T-cell (primary cell): ENCODE measurements around the gene CRTAP. TPM values are rescaled to one million over a fixed set of nuclear protein-coding genes. Genes with fewer than 3 reads are reported as not detected.
A peak's percentile ranks its signal among the peaks of the same experiment; 100 is the strongest.

Experiments used
- ATAC-seq, 4 experiments: fragments of 200-7000 bp in 3 of 4; fragments of 150-1000 bp in 1 of 4; cut with Tn5 transposase; replicated peaks in 1 of 4; 1 replicate in 3 of 4; 2 replicates in 1 of 4; pipeline ENCODE4 v1.10.0; 2021; ENCODE audit warnings: moderate library complexity in 3 of 4, mild to moderate bottlenecking in 2 of 4, moderate number of reproducible peaks in 1 of 4
- CTCF ChIA-PET, 2 donors: fragments of 300-600 bp; sonication (Branson Sonifier 250); formaldehyde crosslinking; loops; one replicate each; lab custom pipeline; 2022; ENCODE audit warnings: antibody characterized with exemption in 2 of 2; lab: Charles Lee
- POLR2A ChIA-PET, 2 donors: fragments of 300-600 bp; sonication (Branson Sonifier 250); formaldehyde crosslinking; loops; one replicate each; lab custom pipeline; 2022; ENCODE audit warnings: antibody characterized with exemption in 2 of 2; lab: Charles Lee
- DNase-seq, 35 experiments: peaks; one replicate each; pipeline versions ENCODE4 v3.0.0 to v3.0.0-alpha.2; 2013 to 2023
- H3K27ac ChIP-seq: one replicate; pipeline ENCODE4 v1.5.1; 2013; ENCODE audit warnings: low read length
- H3K27me3 ChIP-seq, 2 experiments: replicated peaks in 1 of 2; 1 replicate in 1 of 2; 2 replicates in 1 of 2; pipeline versions ENCODE4 v1.6.1 to v1.7.0; 2013; ENCODE audit warnings: low read length in 1 of 2, mixed read lengths in 1 of 2; ENCODE audit not compliant: control insufficient read depth in 2 of 2, insufficient read depth in 2 of 2; ENCODE audit errors: extremely low read depth in 1 of 2
- H3K36me3 ChIP-seq, 2 donors: 1 replicate in 1 of 2; 2 replicates in 1 of 2; pipeline versions ENCODE4 v1.6.1 to v1.7.0; 2013; ENCODE audit warnings: low read length in 1 of 2; ENCODE audit not compliant: control insufficient read depth in 2 of 2, insufficient read depth in 1 of 2; ENCODE audit errors: extremely low read depth in 1 of 2
- H3K4me1 ChIP-seq, 2 experiments: 1 replicate in 1 of 2; 2 replicates in 1 of 2; pipeline versions ENCODE4 v1.6.1 to v1.7.0; 2013; ENCODE audit warnings: low read length in 2 of 2, mixed read lengths in 1 of 2; ENCODE audit not compliant: insufficient read depth in 2 of 2, control insufficient read depth in 1 of 2; ENCODE audit errors: extremely low read depth in 1 of 2
- H3K4me3 ChIP-seq, 2 donors: 1 replicate in 1 of 2; 2 replicates in 1 of 2; pipeline versions ENCODE4 v1.5.1 to v1.7.0; 2013; ENCODE audit warnings: mild to moderate bottlenecking in 2 of 2, low read length in 1 of 2, moderate library complexity in 1 of 2; ENCODE audit not compliant: control insufficient read depth in 1 of 2; ENCODE audit errors: extremely low read depth in 1 of 2
- H3K9me3 ChIP-seq: 2 replicates; pipeline ENCODE4 v1.7.0; 2013
- H3K27ac Mint-ChIP-seq, 2 donors: one replicate each; pipeline ENCODE4 v1.8.0; 2020 to 2021; ENCODE audit warnings: mild to moderate bottlenecking in 2 of 2, mixed read lengths in 2 of 2
- H3K27me3 Mint-ChIP-seq, 2 donors: one replicate each; pipeline ENCODE4 v1.8.0; 2021 to 2022; ENCODE audit warnings: mixed read lengths in 2 of 2
- H3K36me3 Mint-ChIP-seq: one replicate; pipeline ENCODE4 v1.8.0; 2021; ENCODE audit warnings: mixed read lengths
- H3K4me1 Mint-ChIP-seq, 3 donors: one replicate each; pipeline ENCODE4 v1.8.0; 2020 to 2022; ENCODE audit warnings: mixed read lengths in 3 of 3, mild to moderate bottlenecking in 1 of 3
- H3K4me3 Mint-ChIP-seq, 3 donors: one replicate each; pipeline ENCODE4 v1.8.0; 2020 to 2022; ENCODE audit warnings: mild to moderate bottlenecking in 3 of 3, mixed read lengths in 3 of 3, moderate library complexity in 3 of 3
- H3K9me3 Mint-ChIP-seq, 3 donors: one replicate each; pipeline ENCODE4 v1.8.0; 2020 to 2022; ENCODE audit warnings: mixed read lengths in 3 of 3
- WGBS: methylation state at CpG from one replicate; pipeline ENCODE4 v1.1.5; 2013; ENCODE audit warnings: missing lambda C conversion rate; ENCODE audit not compliant: insufficient coverage; 5-methylcytosine and 5-hydroxymethylcytosine counted together
- total RNA-seq, 35 experiments: library from RNA in 6 of 35; stranded (reverse) in 6 of 35; fragments of 120-200 nt in 1 of 35; gene quantifications; one replicate each; pipeline versions ENCODE4 v1.2.1 to v1.2.4 and lab custom pipeline; 2013 to 2026

CRTAP gene
- total RNA-seq, 5 donors from 2014 or later (not counting 1 experiment from before 2014, with no cell fraction given): 27.8 to 65.7 (median 52.4) TPM

- Histone ChIP-seq H3K27ac (no peak overlapping the region), H3K9me3 (no peaks in the 10 kb centered on the region), H3K27me3 (no peaks in the 10 kb centered on the region), H3K36me3 (peaks cover 0 to 3% of the 10 kb centered on the region in 2 donors), H3K4me3 (no peak overlapping the region), H3K4me1 (peaks cover 0 to 4% of the 10 kb centered on the region in 2 experiments)
- Mint-ChIP-seq H3K4me1 (peaks cover 26 to 67% (median 61%) of the 10 kb centered on the region in 3 donors), H3K36me3 (peaks cover 13% of the 10 kb centered on the region), H3K27ac (no peak overlapping the region), H3K27me3 (no peaks in the 10 kb centered on the region), H3K9me3 (no peaks in the 10 kb centered on the region), H3K4me3 (no peak overlapping the region)
- DNase-seq: no peak
- 40% methylated on average over 1 of the region's 2 CpGs for WGBS
- no peak for ATAC-seq
- POLR2A ChIA-PET: interaction anchor here in 1 of 2 donors (0.7 kb wide), 1 partner anchor 388 kb away, joined by 3 read pairs; no protein-coding TSS in a partner anchor
- CTCF ChIA-PET: interaction anchor here (0.5 to 2.9 kb wide), 4 partner anchors 9 to 136 kb away, joined by 3 to 8 read pairs (median 5); no protein-coding TSS in a partner anchor
Observed at GRCh38 chr3:33083958-33084357, 29.9 kb upstream of the CRTAP start.

- H3K4me3 Mint-ChIP-seq: peak overlapping the region in 1 of 3 donors; percentile 47
- no peak overlapping the region for H3K4me3 ChIP-seq
- H3K27me3 ChIP-seq: no peaks in the 10 kb centered on the region
- no peaks in the 10 kb centered on the region for H3K9me3 ChIP-seq
- no peaks in the 10 kb centered on the region for H3K9me3 Mint-ChIP-seq
- H3K4me1 Mint-ChIP-seq: peaks cover 67 to 88% (median 87%) of the 10 kb centered on the region in 3 donors
- POLR2A ChIA-PET: no interaction called here
- no peak for ATAC-seq
- peak overlapping the region; percentile 56 to 79 for H3K27ac Mint-ChIP-seq
- peaks cover 6 to 9% of the 10 kb centered on the region in 2 experiments for H3K4me1 ChIP-seq
- H3K36me3 ChIP-seq: peaks cover 0 to 16% of the 10 kb centered on the region in 2 donors
- no peak for DNase-seq
- H3K27me3 Mint-ChIP-seq: no peaks in the 10 kb centered on the region
- no peak overlapping the region for H3K27ac ChIP-seq
- CTCF ChIA-PET: interaction anchor here in 1 of 2 donors (0.6 kb wide), 1 partner anchor 40 kb away, joined by 3 read pairs; no protein-coding TSS in a partner anchor
- H3K36me3 Mint-ChIP-seq: peaks cover 33% of the 10 kb centered on the region
Observed at GRCh38 chr3:33088691-33089090, 25.1 kb upstream of the CRTAP start.

- Mint-ChIP-seq H3K27me3 (no peaks in the 10 kb centered on the region), H3K36me3 (peaks cover 35% of the 10 kb centered on the region), H3K4me1 (peaks cover 69 to 89% (median 84%) of the 10 kb centered on the region in 3 donors), H3K27ac (peak overlapping the region; percentile 56 to 79), H3K4me3 (peak overlapping the region; percentile 11 to 47 (median 41)), H3K9me3 (no peaks in the 10 kb centered on the region)
- peak in 3 of 4 experiments; percentile 43 to 62 (median 54) for ATAC-seq
- peak in 1 of 35 experiments; percentile 40 for DNase-seq
- H3K27ac ChIP-seq: peak overlapping the region; percentile 28
- H3K36me3 ChIP-seq: peaks cover 0 to 13% of the 10 kb centered on the region in 2 donors
- no CpG with 5 or more reads among the region's 3 CpGs for WGBS
- no peaks in the 10 kb centered on the region for H3K27me3 ChIP-seq
- no peaks in the 10 kb centered on the region for H3K9me3 ChIP-seq
- peaks cover 6 to 9% of the 10 kb centered on the region in 2 experiments for H3K4me1 ChIP-seq
- POLR2A ChIA-PET: no interaction called here
- H3K4me3 ChIP-seq: no peak overlapping the region
- CTCF ChIA-PET: interaction anchor here in 1 of 2 donors (1.2 kb wide), 1 partner anchor 15 kb away, joined by 11 read pairs; no protein-coding TSS in a partner anchor
Observed at GRCh38 chr3:33089515-33089914, 24.3 kb upstream of the CRTAP start.

GRCh38 chr3:33091746-33092145 lies 22.1 kb upstream of the CRTAP start:
- no peaks in the 10 kb centered on the region for H3K9me3 Mint-ChIP-seq
- Histone ChIP-seq H3K36me3 (peaks cover 0 to 13% of the 10 kb centered on the region in 2 donors), H3K27me3 (no peaks in the 10 kb centered on the region), H3K4me1 (peaks cover 11 to 21% of the 10 kb centered on the region in 2 experiments), H3K27ac (no peak overlapping the region), H3K9me3 (no peaks in the 10 kb centered on the region), H3K4me3 (no peak overlapping the region)
- H3K36me3 Mint-ChIP-seq: peaks cover 36% of the 10 kb centered on the region
- no peaks in the 10 kb centered on the region for H3K27me3 Mint-ChIP-seq
- H3K27ac Mint-ChIP-seq: peak overlapping the region; percentile 71 to 79
- H3K4me1 Mint-ChIP-seq: peaks cover 73 to 88% (median 81%) of the 10 kb centered on the region in 3 donors
- ChIA-PET CTCF (no interaction called here), POLR2A (no interaction called here)
- DNase-seq (no peak), ATAC-seq (no peak)
- H3K4me3 Mint-ChIP-seq: no peak overlapping the region
- WGBS: 33% methylated on average over 3 of the region's 6 CpGs

- Histone ChIP-seq H3K27me3 (no peaks in the 10 kb centered on the region), H3K27ac (no peak overlapping the region), H3K9me3 (no peaks in the 10 kb centered on the region), H3K4me3 (no peak overlapping the region), H3K4me1 (peaks cover 11 to 26% of the 10 kb centered on the region in 2 experiments), H3K36me3 (peaks cover 0 to 13% of the 10 kb centered on the region in 2 donors)
- Mint-ChIP-seq H3K4me3 (no peak overlapping the region), H3K4me1 (peaks cover 71 to 84% (median 73%) of the 10 kb centered on the region in 3 donors), H3K9me3 (no peaks in the 10 kb centered on the region), H3K27me3 (no peaks in the 10 kb centered on the region), H3K27ac (peak overlapping the region; percentile 71 to 79), H3K36me3 (peaks cover 36% of the 10 kb centered on the region)
- WGBS: 86% methylated on average over 7 of the region's 9 CpGs
- POLR2A ChIA-PET: interaction anchor here (0.5 to 0.6 kb wide), 2 partner anchors 52 to 591 kb away, joined by 3 to 6 read pairs; no protein-coding TSS in a partner anchor
- CTCF ChIA-PET: interaction anchor here in 1 of 2 donors (1.0 kb wide), 1 partner anchor 18 kb away, joined by 5 read pairs; no protein-coding TSS in a partner anchor
- DNase-seq (no peak), ATAC-seq (no peak)
Observed at GRCh38 chr3:33092496-33093254, 21.1 kb upstream of the CRTAP start.

- ATAC-seq: no peak
- ChIA-PET POLR2A (interaction anchor here in 1 of 2 donors (0.6 kb wide), 1 partner anchor 56 kb away, joined by 3 read pairs; no protein-coding TSS in a partner anchor), CTCF (interaction anchor here in 1 of 2 donors (0.5 kb wide), 1 partner anchor 586 kb away, joined by 9 read pairs; no protein-coding TSS in a partner anchor)
- WGBS: 96% methylated on average over 11 of the region's 11 CpGs
- H3K9me3 ChIP-seq: no peaks in the 10 kb centered on the region
- DNase-seq: no peak
- Mint-ChIP-seq H3K4me1 (peaks cover 60 to 74% (median 62%) of the 10 kb centered on the region in 3 donors), H3K36me3 (peaks cover 36% of the 10 kb centered on the region), H3K27me3 (no peaks in the 10 kb centered on the region), H3K27ac (no peak overlapping the region), H3K9me3 (no peaks in the 10 kb centered on the region), H3K4me3 (no peak overlapping the region)
- H3K4me3 ChIP-seq: no peak overlapping the region
- no peak overlapping the region for H3K27ac ChIP-seq
- H3K36me3 ChIP-seq: peaks cover 0 to 13% of the 10 kb centered on the region in 2 donors
- no peaks in the 10 kb centered on the region for H3K27me3 ChIP-seq
- H3K4me1 ChIP-seq: peaks cover 7 to 27% of the 10 kb centered on the region in 2 experiments
Observed at GRCh38 chr3:33093847-33094246, 20.0 kb upstream of the CRTAP start.
